ENCODE results near the gene PNPLA7.

DNA sequence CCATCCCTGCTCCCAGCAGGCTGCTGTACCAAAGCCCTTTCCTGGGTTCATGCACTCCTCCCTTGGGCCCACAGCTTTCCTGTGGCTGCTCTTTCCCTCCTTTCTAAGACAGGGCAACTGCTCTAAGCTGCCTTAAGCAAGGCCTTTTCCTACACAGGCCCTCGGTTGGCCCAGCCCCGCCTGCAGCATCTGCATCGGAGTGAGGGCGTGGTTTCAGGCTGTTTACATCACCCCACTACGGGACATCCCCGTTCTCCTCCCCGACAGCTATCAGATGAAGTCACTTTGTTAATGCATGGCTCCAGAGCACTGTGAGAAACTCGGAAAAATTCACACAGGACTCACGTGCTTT, 25.1 kb upstream of the PNPLA7 start:
- TF ChIP-seq ATF1 (CRISPR knock-in tag; IDR thresholded peaks at IDR 0.05) (no peak), CBFB (CRISPR knock-in tag; IDR thresholded peaks at IDR 0.05; ENCODE audit: low read depth) (no peak), CREB1 (CRISPR knock-in tag; IDR thresholded peaks at IDR 0.05) (no peak), ZNF219 (CRISPR knock-in tag; IDR thresholded peaks at IDR 0.05; ENCODE audit: borderline replicate concordance) (no peak)
- TF ChIP-seq, protein P1, sequence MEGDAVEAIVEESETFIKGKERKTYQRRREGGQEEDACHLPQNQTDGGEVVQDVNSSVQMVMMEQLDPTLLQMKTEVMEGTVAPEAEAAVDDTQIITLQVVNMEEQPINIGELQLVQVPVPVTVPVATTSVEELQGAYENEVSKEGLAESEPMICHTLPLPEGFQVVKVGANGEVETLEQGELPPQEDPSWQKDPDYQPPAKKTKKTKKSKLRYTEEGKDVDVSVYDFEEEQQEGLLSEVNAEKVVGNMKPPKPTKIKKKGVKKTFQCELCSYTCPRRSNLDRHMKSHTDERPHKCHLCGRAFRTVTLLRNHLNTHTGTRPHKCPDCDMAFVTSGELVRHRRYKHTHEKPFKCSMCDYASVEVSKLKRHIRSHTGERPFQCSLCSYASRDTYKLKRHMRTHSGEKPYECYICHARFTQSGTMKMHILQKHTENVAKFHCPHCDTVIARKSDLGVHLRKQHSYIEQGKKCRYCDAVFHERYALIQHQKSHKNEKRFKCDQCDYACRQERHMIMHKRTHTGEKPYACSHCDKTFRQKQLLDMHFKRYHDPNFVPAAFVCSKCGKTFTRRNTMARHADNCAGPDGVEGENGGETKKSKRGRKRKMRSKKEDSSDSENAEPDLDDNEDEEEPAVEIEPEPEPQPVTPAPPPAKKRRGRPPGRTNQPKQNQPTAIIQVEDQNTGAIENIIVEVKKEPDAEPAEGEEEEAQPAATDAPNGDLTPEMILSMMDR (IDR thresholded peaks at IDR 0.05): no peak
- TF ChIP-seq, protein P2, sequence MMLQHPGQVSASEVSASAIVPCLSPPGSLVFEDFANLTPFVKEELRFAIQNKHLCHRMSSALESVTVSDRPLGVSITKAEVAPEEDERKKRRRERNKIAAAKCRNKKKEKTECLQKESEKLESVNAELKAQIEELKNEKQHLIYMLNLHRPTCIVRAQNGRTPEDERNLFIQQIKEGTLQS (CRISPR knock-in tag; conservative IDR thresholded peaks at IDR 0.05): no peak
- TF ChIP-seq, protein P3, sequence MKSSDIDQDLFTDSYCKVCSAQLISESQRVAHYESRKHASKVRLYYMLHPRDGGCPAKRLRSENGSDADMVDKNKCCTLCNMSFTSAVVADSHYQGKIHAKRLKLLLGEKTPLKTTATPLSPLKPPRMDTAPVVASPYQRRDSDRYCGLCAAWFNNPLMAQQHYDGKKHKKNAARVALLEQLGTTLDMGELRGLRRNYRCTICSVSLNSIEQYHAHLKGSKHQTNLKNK (CRISPR knock-in tag; IDR thresholded peaks at IDR 0.05): no peak
